NB4 (cell line): ENCODE results near the gene FAM47C.
"Not testable (repeated sequence)": the region's sequence is repeated elsewhere in the genome, so short reads cannot be mapped to it uniquely, and the experiment has no call there.

Experiments
- DNase-seq: peaks from one replicate; pipeline ENCODE4 v3.0.0; 2010; ENCODE audit warnings: low read depth
- H3K4me3 ChIP-seq: one replicate; pipeline ENCODE4 v1.5.1; 2011; ENCODE audit warnings: mild to moderate bottlenecking, low read depth, low read length, moderate library complexity
- CTCF ChIP-seq: IDR thresholded peaks from one replicate; pipeline ENCODE4 v1.5.1; 2012; ENCODE audit warnings: low read depth, low read length
- MAX ChIP-seq: IDR thresholded peaks from 2 replicates; pipeline ENCODE4 v1.6.1; 2011; ENCODE audit warnings: low read depth, low read length
- MYC ChIP-seq: IDR thresholded peaks from 2 replicates; pipeline ENCODE4 v1.6.1; 2011; ENCODE audit warnings: low read depth, low read length
- POLR2A ChIP-seq: IDR thresholded peaks from 2 replicates; pipeline ENCODE4 v1.6.1; 2011; ENCODE audit warnings: mild to moderate bottlenecking; ENCODE audit not compliant: insufficient read length; ENCODE audit errors: extremely low read depth

The FAM47C gene

GRCh38 chrX:36983831-36984230 lies 24.3 kb upstream of the FAM47C start:
- no peak for DNase-seq
- no peak overlapping the region for H3K4me3 ChIP-seq

GRCh38 chrX:36985416-36986209 lies 22.6 kb upstream of the FAM47C start:
- not testable (repeated sequence) for H3K4me3 ChIP-seq
- peak; percentile 1 for DNase-seq

More at GRCh38 chrX:36983831-36984230, 24.3 kb upstream of the FAM47C start:
- TF ChIP-seq POLR2A, result no peak
- TF ChIP-seq CTCF, result no peak
- TF ChIP-seq MAX, result no peak
- no peak for TF ChIP-seq MYC

GRCh38 chrX:36986231-36986630 lies 21.9 kb upstream of the FAM47C start:
- no peak overlapping the region for H3K4me3 ChIP-seq
- TF ChIP-seq CTCF (no peak), MYC (no peak), MAX (no peak)
- DNase-seq, result no peak

DNA sequence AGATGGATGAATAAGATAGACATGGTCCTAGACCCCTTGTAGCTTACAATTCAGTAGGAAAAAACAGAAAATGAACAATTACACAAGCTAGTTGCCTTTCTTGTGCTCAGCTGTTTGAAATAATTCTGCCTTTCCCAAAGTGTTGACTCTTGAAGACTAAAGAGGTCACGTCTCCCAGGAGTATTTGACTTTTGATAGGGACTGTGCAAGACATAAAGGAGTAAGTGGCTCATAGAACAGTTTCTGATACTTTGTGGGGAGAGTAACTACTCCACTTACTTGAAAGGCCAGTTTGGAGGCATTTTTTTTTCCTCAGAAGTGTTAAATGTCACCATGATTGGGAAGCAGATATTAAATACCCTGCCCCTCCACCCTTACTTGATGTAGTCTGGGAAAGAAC lies 21.0 kb upstream of the FAM47C start:
- not testable (repeated sequence) for H3K4me3 ChIP-seq, DNase-seq

- TF ChIP-seq MYC (no peak), MAX (no peak), CTCF (no peak), POLR2A (no peak)
- DNase-seq, result no peak
These were observed 8.0 kb upstream of the FAM47C start for GRCh38 chrX:37000140-37000539.

DNA sequence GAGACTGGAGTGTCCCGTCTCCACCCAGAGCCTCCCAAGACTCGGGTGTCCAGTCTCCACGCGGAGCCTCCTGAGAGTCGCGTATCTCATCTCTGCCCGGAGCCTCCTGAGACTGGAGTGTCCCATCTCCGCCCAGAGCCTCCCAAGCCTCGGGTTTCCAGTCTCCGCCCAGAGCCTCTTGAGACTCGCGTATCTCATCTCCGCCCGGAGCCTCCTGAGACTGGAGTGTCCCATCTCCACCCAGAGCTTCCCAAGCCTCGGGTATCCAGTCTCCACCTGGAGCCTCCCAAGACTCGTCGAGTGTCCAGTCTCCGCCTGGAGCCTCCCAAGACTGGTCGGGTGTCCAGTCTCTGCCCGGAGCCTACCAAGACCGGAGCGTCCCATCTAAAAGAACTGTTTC lies 2.3 kb downstream of the FAM47C start:
- TF ChIP-seq MYC (no peak), POLR2A (no peak), MAX (no peak), CTCF (no peak)
- no peak for DNase-seq
- no peak overlapping the region for H3K4me3 ChIP-seq

More at GRCh38 chrX:37000140-37000539, 8.0 kb upstream of the FAM47C start:
- H3K4me3 ChIP-seq, result no peak overlapping the region

DNA sequence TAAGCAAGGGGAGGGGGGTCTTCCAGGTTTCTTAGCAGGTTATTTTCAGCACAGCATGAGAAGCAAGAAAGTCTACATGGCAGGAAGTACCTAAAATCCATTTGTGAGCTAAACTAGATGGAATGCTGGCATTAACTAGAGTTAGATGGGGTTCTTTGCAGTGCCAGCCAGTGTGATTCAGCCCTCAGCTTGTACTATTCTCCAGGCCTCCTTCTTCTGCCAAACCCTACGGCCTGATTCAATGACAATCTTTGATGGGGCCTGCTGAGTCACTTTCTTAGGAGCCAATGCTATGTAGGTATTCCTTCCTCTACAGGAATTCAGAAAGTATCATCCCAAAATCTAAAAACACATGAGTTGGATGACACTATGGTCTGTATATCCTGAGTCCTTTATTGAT lies 26.1 kb downstream of the FAM47C start:
- H3K4me3 ChIP-seq, DNase-seq: not testable (repeated sequence)

GRCh38 chrX:37036674-37037220 lies 28.6 kb downstream of the FAM47C start:
- not testable (repeated sequence) for DNase-seq, H3K4me3 ChIP-seq

GRCh38 chrX:37038814-37039213 lies 30.6 kb downstream of the FAM47C start:
- H3K4me3 ChIP-seq, DNase-seq: not testable (repeated sequence)

- DNase-seq, result not testable (repeated sequence)
These were observed 35.1 kb downstream of the FAM47C start for GRCh38 chrX:37042956-37043885.

More at GRCh38 chrX:37042956-37043885, 35.1 kb downstream of the FAM47C start:
- H3K4me3 ChIP-seq, result not testable (repeated sequence)
